GM19452 (cell line): Measurements from ENCODE around the gene TEF.
A peak's percentile ranks its signal among the peaks of the same experiment; 100 is the strongest.

Experiments
- ATAC-seq: cut with Tn5 transposase; IDR thresholded peaks from one replicate; pipeline ENCODE4 v1.9.1; 2021; ENCODE audit not compliant: unreplicated experiment

Gene TEF

GRCh38 chr22:41447435-41448188 lies 65.9 kb downstream of the TEF start:
- ATAC-seq = no peak

GRCh38 chr22:41448189-41448808 lies 66.6 kb downstream of the TEF start:
- ATAC-seq = peak; percentile 50
